OCI-LY1 (cell line): ENCODE measurements around the gene RALGPS1.

ENCODE experiments used
- H2AFZ ChIP-seq: fragments of 200-600 bp; sonication (generic), shearing (Covaris generic); 2 replicates; pipeline ENCODE4 v1.6.0; 2014; ENCODE audit warnings: antibody characterized with exemption, mild to moderate bottlenecking, low read length
- H3F3A ChIP-seq: fragments of 200-600 bp; sonication (generic), shearing (Covaris generic); 2 replicates; pipeline ENCODE4 v1.6.0; 2014; ENCODE audit warnings: mild to moderate bottlenecking, antibody characterized with exemption, low read length, moderate library complexity; ENCODE audit not compliant: insufficient read depth
- H3K27ac ChIP-seq: fragments of 200-600 bp; sonication (generic); 2 replicates; pipeline ENCODE4 v1.5.1; 2014; ENCODE audit warnings: low read length, mixed run types, mild to moderate bottlenecking, low read depth; ENCODE audit not compliant: poor library complexity, severe bottlenecking
- H3K27me3 ChIP-seq: fragments of 200-600 bp; sonication (generic); 2 replicates; pipeline ENCODE4 v1.6.0; 2014; ENCODE audit warnings: antibody characterized with exemption, mild to moderate bottlenecking, low read length, moderate library complexity; ENCODE audit not compliant: insufficient read depth
- H3K36me3 ChIP-seq: fragments of 200-600 bp; sonication (generic); 2 replicates; pipeline ENCODE4 v1.6.1; 2014; ENCODE audit warnings: mild to moderate bottlenecking, antibody characterized with exemption, low read length, moderate library complexity, mixed read lengths; ENCODE audit not compliant: insufficient read depth
- H3K4me1 ChIP-seq: fragments of 200-600 bp; sonication (generic); 2 replicates; pipeline ENCODE4 v1.5.1; 2014; ENCODE audit warnings: mild to moderate bottlenecking, low read length, moderate library complexity; ENCODE audit not compliant: insufficient read depth, severe bottlenecking
- H3K4me2 ChIP-seq: fragments of 200-600 bp; sonication (generic), shearing (Covaris generic); 2 replicates; pipeline ENCODE4 v1.6.1; 2014; ENCODE audit warnings: low read length
- H3K4me3 ChIP-seq: fragments of 200-600 bp; sonication (generic); 2 replicates; pipeline ENCODE4 v1.5.1; 2014; ENCODE audit warnings: low read length, low read depth, mild to moderate bottlenecking, mixed read lengths; ENCODE audit not compliant: poor library complexity, severe bottlenecking
- H3K79me2 ChIP-seq: fragments of 200-600 bp; shearing (Covaris generic); 2 replicates; pipeline ENCODE4 v1.6.1; 2016; ENCODE audit warnings: mixed run types, low read length, mixed read lengths; ENCODE audit not compliant: insufficient read depth
- H3K9ac ChIP-seq: fragments of 200-600 bp; sonication (generic), shearing (Covaris generic); 2 replicates; pipeline ENCODE4 v1.6.1; 2014; ENCODE audit warnings: mild to moderate bottlenecking, low read length, mixed read lengths
- H3K9me2 ChIP-seq: fragments of 200-600 bp; sonication (generic), shearing (Covaris generic); 2 replicates; pipeline ENCODE4 v1.6.1; 2014; ENCODE audit warnings: low read depth, mild to moderate bottlenecking, low read length, mixed read lengths
- H3K9me3 ChIP-seq: fragments of 200-600 bp; shearing (Covaris generic); 2 replicates; pipeline ENCODE4 v1.6.1; 2014; ENCODE audit warnings: low read length, mixed read lengths
- H4K20me1 ChIP-seq: fragments of 200-600 bp; sonication (generic), shearing (Covaris generic); 2 replicates; pipeline ENCODE4 v1.6.0; 2016; ENCODE audit warnings: mild to moderate bottlenecking, low read length; ENCODE audit not compliant: insufficient read depth
- CTCF ChIP-seq: fragments of 200-600 bp; sonication (generic), shearing (Covaris generic); IDR thresholded peaks from 2 replicates; pipeline ENCODE4 v1.5.1; 2017; ENCODE audit warnings: mild to moderate bottlenecking, antibody characterized with exemption, low read length, moderate library complexity, mixed read lengths
- EZH2 ChIP-seq: fragments of 200-600 bp; sonication (generic), shearing (Covaris generic); IDR thresholded peaks from 2 replicates; pipeline ENCODE4 v1.8.0; 2017; ENCODE audit warnings: borderline replicate concordance, mixed run types, mild to moderate bottlenecking, antibody characterized with exemption, low read length, moderate library complexity, mixed read lengths

Gene RALGPS1

GRCh38 chr9:126986506-126986951, 71.9 kb downstream of the RALGPS1 start:
- Histone ChIP-seq H3K4me2 (no peak overlapping the region), H2AFZ (no peak overlapping the region), H3K79me2 (no peaks in the 10 kb centered on the region), H3K4me1 (peaks cover 5% of the 10 kb centered on the region), H3K9me3 (no peaks in the 10 kb centered on the region), H4K20me1 (no peaks in the 10 kb centered on the region), H3K27me3 (no peaks in the 10 kb centered on the region), H3K36me3 (no peaks in the 10 kb centered on the region), H3K4me3 (no peak overlapping the region), H3K27ac (no peak overlapping the region), H3K9ac (no peak overlapping the region), H3K9me2 (no peaks in the 10 kb centered on the region), H3F3A (no peaks in the 10 kb centered on the region)
- TF ChIP-seq EZH2 (no peak), CTCF (no peak)

- Histone ChIP-seq H3K36me3 (no peaks in the 10 kb centered on the region), H3K4me2 (no peak overlapping the region), H3F3A (no peaks in the 10 kb centered on the region), H3K79me2 (no peaks in the 10 kb centered on the region), H2AFZ (no peak overlapping the region), H3K4me3 (no peak overlapping the region), H3K9me3 (no peaks in the 10 kb centered on the region), H3K27me3 (no peaks in the 10 kb centered on the region), H3K27ac (no peak overlapping the region), H3K9me2 (no peaks in the 10 kb centered on the region), H3K9ac (no peak overlapping the region), H3K4me1 (peaks cover 5% of the 10 kb centered on the region), H4K20me1 (no peaks in the 10 kb centered on the region)
- no peak for TF ChIP-seq CTCF
- TF ChIP-seq EZH2: no peak
Observed at GRCh38 chr9:126988857-126989256, 74.3 kb downstream of the RALGPS1 start.

- Histone ChIP-seq H4K20me1 (no peaks in the 10 kb centered on the region), H3K4me1 (peaks cover 5% of the 10 kb centered on the region), H3K9ac (no peak overlapping the region), H3K79me2 (no peaks in the 10 kb centered on the region), H3K9me2 (no peaks in the 10 kb centered on the region), H3K4me2 (no peak overlapping the region), H3K9me3 (no peaks in the 10 kb centered on the region), H2AFZ (no peak overlapping the region), H3K27ac (no peak overlapping the region), H3K27me3 (no peaks in the 10 kb centered on the region), H3K4me3 (no peak overlapping the region), H3F3A (no peaks in the 10 kb centered on the region), H3K36me3 (no peaks in the 10 kb centered on the region)
- TF ChIP-seq CTCF: no peak
Observed at GRCh38 chr9:126989847-126990842, 75.6 kb downstream of the RALGPS1 start.
